ENCODE data around the gene HASPIN. TPM values are rescaled to one million over a fixed set of nuclear protein-coding genes. Genes with fewer than 3 reads are reported as not detected.

The HASPIN gene
- polyA plus RNA-seq, 1 donor from 2014 or later = 0.32 TPM

- no peak overlapping the region for H3K27ac ChIP-seq (ENCODE audit: low read length)
- H3K79me2 ChIP-seq (replicated peaks; ENCODE audit: insufficient read depth, low read length) = no peaks in the 10 kb centered on the region
- H3K9me2 ChIP-seq (ENCODE audit: insufficient read depth, low read length) = no peaks in the 10 kb centered on the region
- H3K9ac ChIP-seq (ENCODE audit: low read length) = no peak overlapping the region
- TF ChIP-seq POLR2AphosphoS5 (IDR thresholded peaks at IDR 0.05) (no peak), REST (IDR thresholded peaks at IDR 0.05; ENCODE audit: borderline replicate concordance) (no peak), CTCF (IDR thresholded peaks at IDR 0.05; ENCODE audit: poor library complexity, severe bottlenecking) (no peak), MXI1 (conservative IDR thresholded peaks at IDR 0.05; ENCODE audit: poor library complexity, severe bottlenecking) (no peak), TAF1 (IDR thresholded peaks at IDR 0.05; ENCODE audit: low read depth) (no peak), EZH2 (IDR thresholded peaks at IDR 0.05; ENCODE audit: borderline replicate concordance, insufficient read depth, low read length, poor library complexity, severe bottlenecking) (no peak), EP300 (conservative IDR thresholded peaks at IDR 0.05; ENCODE audit: poor library complexity, severe bottlenecking) (no peak), SMC3 (conservative IDR thresholded peaks at IDR 0.05; ENCODE audit: poor library complexity) (no peak), RAD21 (conservative IDR thresholded peaks at IDR 0.05) (no peak)
- H3K27me3 ChIP-seq (ENCODE audit: insufficient read depth, low read depth, low read length) = no peaks in the 10 kb centered on the region
- no peaks in the 10 kb centered on the region for H3K36me3 ChIP-seq (ENCODE audit: insufficient read depth, low read length)
- H3K4me3 ChIP-seq (ENCODE audit: low read length) = no peak overlapping the region
- no peaks in the 10 kb centered on the region for H3F3A ChIP-seq (ENCODE audit: insufficient read depth, low read length, poor library complexity, severe bottlenecking)
- H3K9me3 ChIP-seq (ENCODE audit: low read length) = no peaks in the 10 kb centered on the region
- H2AFZ ChIP-seq (ENCODE audit: low read depth, low read length) = no peak overlapping the region
- no peak overlapping the region for H3K4me2 ChIP-seq (ENCODE audit: low read length)
- no peaks in the 10 kb centered on the region for H4K20me1 ChIP-seq (ENCODE audit: insufficient read depth)
Observed at GRCh38 chr17:3773966-3774365, 50.3 kb downstream of the HASPIN start.

Other genes with a start within 250 kb of the HASPIN start
- gene ASPA, start 247.9 kb upstream of the HASPIN start, polyA plus RNA-seq = 0.24 TPM in 1 of 2 replicates, not detected in the other
- gene TRPV3, start 166.1 kb upstream of the HASPIN start, polyA plus RNA-seq = 0.19 TPM in 1 of 2 replicates, not detected in the other
- gene TRPV1, start 114.5 kb upstream of the HASPIN start, polyA plus RNA-seq = 11.8 and 13.0 TPM in 2 replicates
- 14.3 and 15.6 TPM in 2 replicates for gene SHPK, start 87.7 kb upstream of the HASPIN start, polyA plus RNA-seq
- 8.8 and 14.2 TPM in 2 replicates for gene CTNS, start 87.1 kb upstream of the HASPIN start, polyA plus RNA-seq
- gene TAX1BP3, start 55.3 kb upstream of the HASPIN start, polyA plus RNA-seq = 79.2 and 82.8 TPM in 2 replicates
- 61.7 and 87.8 TPM in 2 replicates for gene EMC6, start 55.1 kb upstream of the HASPIN start, polyA plus RNA-seq
- 7.0 and 9.0 TPM in 2 replicates for gene P2RX5, start 27.7 kb upstream of the HASPIN start, polyA plus RNA-seq
- gene ITGAE, start 77.3 kb downstream of the HASPIN start, polyA plus RNA-seq = 143 and 169 TPM in 2 replicates
- gene NCBP3, start 122.3 kb downstream of the HASPIN start, polyA plus RNA-seq = 47.0 and 132 TPM in 2 replicates
- 8.9 and 9.7 TPM in 2 replicates for gene CAMKK1, start 169.2 kb downstream of the HASPIN start, polyA plus RNA-seq
- not detected in 2 replicates for gene P2RX1, start 192.6 kb downstream of the HASPIN start, polyA plus RNA-seq
- gene ATP2A3, start 240.5 kb downstream of the HASPIN start, polyA plus RNA-seq = not detected in 2 replicates

All from neural cell (in vitro differentiated cells).